HepG2 (cell line): ENCODE data around the gene CHD2. TPM values are rescaled to one million over a fixed set of nuclear protein-coding genes. Genes with fewer than 3 reads are reported as not detected.
A peak's percentile ranks its signal among the peaks of the same experiment; 100 is the strongest.

Source experiments
- ATAC-seq: fragments of 200-7000 bp; cut with Tn5 transposase; 3 replicates; pipeline ENCODE4 v1.9.1; 2020; ENCODE audit warnings: mild to moderate bottlenecking, moderate library complexity
- BruUV-seq: library from RNA; stranded (reverse); fragments of 400-500 nt; replicated peaks from 2 replicates; lab custom pipeline; 2021; lab: Mats Ljungman, UMichigan
- CTCF ChIA-PET: fragments of 300-600 bp; formaldehyde crosslinking; extraction: SDS; loops from one replicate; lab custom pipeline; 2021; ENCODE audit warnings: low total read pairs, inconsistent platforms, low intra/inter-chr PET ratio; lab: Yijun Ruan, JAX
- POLR2A ChIA-PET: fragments of 350-600 bp; sonication (Branson Sonifier 250); formaldehyde crosslinking; loops from one replicate; lab custom pipeline; 2020; ENCODE audit warnings: antibody characterized with exemption, inconsistent platforms; lab: Yijun Ruan, JAX
- DNase-seq: peaks from one replicate; pipeline ENCODE4 v3.0.0-alpha.2; 2015; ENCODE audit warnings: low spot score
- FAIRE-seq: peaks from 3 replicates; lab custom pipeline; 2011; peaks lifted over from hg19 to GRCh38; lab: Jason Lieb, UNC
- H2AFZ ChIP-seq: one replicate; pipeline ENCODE4 v1.6.1; 2011; ENCODE audit warnings: low read length, inconsistent platforms
- H3K27ac ChIP-seq: fragments of 300-600 bp; 3 replicates; pipeline ENCODE4 v1.8.0; 2011; ENCODE audit warnings: mixed run types, mild to moderate bottlenecking, mixed read lengths, low read length, inconsistent platforms; ENCODE audit not compliant: insufficient read depth; ENCODE audit errors: extremely low read length
- H3K27me3 ChIP-seq, 2 experiments: fragments of 200-600 bp in 1 of 2; 2 replicates in 1 of 2; 3 replicates in 1 of 2; pipeline versions ENCODE4 v1.6.0 to v1.8.0; 2011; ENCODE audit warnings: low read length in 2 of 2, mild to moderate bottlenecking in 2 of 2, moderate library complexity in 2 of 2, inconsistent platforms in 1 of 2; ENCODE audit not compliant: insufficient read depth in 2 of 2, control insufficient read depth in 1 of 2
- H3K36me3 ChIP-seq, 2 experiments: fragments of 200-600 bp in 1 of 2; replicated peaks in 1 of 2; 2 replicates in 1 of 2; 3 replicates in 1 of 2; pipeline versions ENCODE4 v1.5.1 to v1.8.0; 2011; ENCODE audit warnings: low read length in 2 of 2, inconsistent platforms in 1 of 2; ENCODE audit not compliant: insufficient read depth in 2 of 2, control insufficient read depth in 1 of 2
- H3K4me1 ChIP-seq: 2 replicates; pipeline ENCODE4 v1.5.1; 2012; ENCODE audit warnings: low read length, inconsistent platforms; ENCODE audit not compliant: insufficient read depth
- H3K4me2 ChIP-seq: 2 replicates; pipeline ENCODE4 v1.6.0; 2011; ENCODE audit warnings: low read depth, low read length, inconsistent platforms
- H3K4me3 ChIP-seq, 3 experiments: fragments of 200-600 bp in 1 of 3; sonication (generic), shearing (Covaris generic) in 1 of 3; replicated peaks in 1 of 3; 2 replicates each; pipeline ENCODE4 v1.5.1; 2011 to 2016; ENCODE audit warnings: low read length in 3 of 3, inconsistent platforms in 2 of 3, low read depth in 2 of 3, mild to moderate bottlenecking in 2 of 3, control low read depth in 1 of 3, mixed read lengths in 1 of 3; ENCODE audit not compliant: insufficient read depth in 1 of 3
- H3K79me2 ChIP-seq: one replicate; pipeline ENCODE4 v1.6.1; 2011; ENCODE audit warnings: low read length, inconsistent platforms; ENCODE audit not compliant: insufficient read depth
- H3K9ac ChIP-seq: 2 replicates; pipeline ENCODE4 v1.6.0; 2011; ENCODE audit warnings: mild to moderate bottlenecking, low read depth, low read length, inconsistent platforms; ENCODE audit not compliant: insufficient read depth
- H3K9me3 ChIP-seq: 2 replicates; pipeline ENCODE4 v1.5.1; 2012; ENCODE audit warnings: mild to moderate bottlenecking, low read length
- H4K20me1 ChIP-seq: 2 replicates; pipeline ENCODE4 v1.6.0; 2011; ENCODE audit warnings: inconsistent platforms, mild to moderate bottlenecking, low read length, moderate library complexity; ENCODE audit not compliant: insufficient read depth
- CEBPG ChIP-seq: IDR thresholded peaks from 2 replicates; pipeline ENCODE4 v1.6.1; 2016
- EP300 ChIP-seq, 3 experiments: sonication (generic) in 1 of 3; formaldehyde crosslinking in 1 of 3; IDR thresholded peaks; 2 replicates each; pipeline versions ENCODE4 v1.5.1 to v1.6.1; 2011 to 2020; ENCODE audit warnings: low read depth in 2 of 3, low read length in 2 of 3, borderline replicate concordance in 1 of 3, improper control_type of control experiment in 1 of 3, mild to moderate bottlenecking in 1 of 3, missing genetic modification reagents in 1 of 3, moderate library complexity in 1 of 3
- GABPA ChIP-seq, 2 experiments: IDR thresholded peaks; 2 replicates each; pipeline ENCODE4 v1.6.1; 2011 to 2016; ENCODE audit warnings: low read depth in 2 of 2, low read length in 1 of 2, missing biosample characterization in 1 of 2, missing genetic modification characterization in 1 of 2
- GATAD2A ChIP-seq: IDR thresholded peaks from 2 replicates; pipeline ENCODE4 v1.6.1; 2016
- KLF11 ChIP-seq: IDR thresholded peaks from 2 replicates; pipeline ENCODE4 v1.6.1; 2016; ENCODE audit warnings: missing compliant biosample characterization
- MEF2D ChIP-seq: sonication (generic); formaldehyde crosslinking; IDR thresholded peaks from 2 replicates; pipeline ENCODE4 v1.5.1; 2020; ENCODE audit warnings: mild to moderate bottlenecking, missing genetic modification reagents
- NCOA2 ChIP-seq: sonication (generic); formaldehyde crosslinking; IDR thresholded peaks from 2 replicates; pipeline ENCODE4 v1.8.0; 2022; ENCODE audit warnings: inconsistent platforms
- NR2F6 ChIP-seq, 2 experiments: IDR thresholded peaks; 2 replicates each; pipeline ENCODE4 v1.6.1; 2016; ENCODE audit warnings: antibody characterized with exemption in 1 of 2, mild to moderate bottlenecking in 1 of 2
- PPARG ChIP-seq: conservative IDR thresholded peaks from 2 replicates; pipeline ENCODE4 v1.6.1; 2016; ENCODE audit warnings: missing biosample characterization, missing genetic modification reagents
- RAD21 ChIP-seq: fragments of 450-650 bp; formaldehyde crosslinking; IDR thresholded peaks from 2 replicates; pipeline ENCODE4 v1.5.0; 2020; ENCODE audit warnings: mild to moderate bottlenecking
- RARA ChIP-seq: IDR thresholded peaks from 2 replicates; pipeline ENCODE4 v1.6.1; 2016; ENCODE audit warnings: missing genetic modification reagents, missing compliant biosample characterization
- RCOR2 ChIP-seq: IDR thresholded peaks from 2 replicates; pipeline ENCODE4 v1.6.1; 2016; ENCODE audit warnings: missing biosample characterization, missing genetic modification reagents
- SNAI1 ChIP-seq: sonication (generic); formaldehyde crosslinking; IDR thresholded peaks from 2 replicates; pipeline ENCODE4 v1.5.0; 2020; ENCODE audit warnings: mild to moderate bottlenecking, missing genetic modification reagents, borderline replicate concordance
- SOX13 ChIP-seq, 3 experiments: fragments of 450-650 bp in 1 of 3; sonication (generic) in 1 of 3; formaldehyde crosslinking in 1 of 3; IDR thresholded peaks in 2 of 3; conservative IDR thresholded peaks in 1 of 3; 2 replicates each; pipeline versions ENCODE4 v1.5.0 to v1.6.1; 2016 to 2020; ENCODE audit warnings: antibody characterized with exemption in 1 of 3, mild to moderate bottlenecking in 1 of 3, missing compliant biosample characterization in 1 of 3, missing genetic modification reagents in 1 of 3, moderate library complexity in 1 of 3
- SOX6 ChIP-seq, 2 experiments: fragments of 450-650 bp in 1 of 2; sonication (generic) in 1 of 2; formaldehyde crosslinking in 1 of 2; IDR thresholded peaks; 2 replicates each; pipeline versions ENCODE4 v1.4.0 to v1.6.1; 2017 to 2020; ENCODE audit warnings: antibody characterized with exemption in 1 of 2, mild to moderate bottlenecking in 1 of 2, missing genetic modification reagents in 1 of 2
- SRSF1 ChIP-seq: fragments of 200-400 bp; formaldehyde crosslinking; optimal IDR thresholded peaks from 2 replicates; pipeline ENCODE3; 2017; ENCODE audit warnings: mild to moderate bottlenecking, low read depth, low read length, moderate library complexity
- ZNF121 ChIP-seq: sonication (generic); formaldehyde crosslinking; IDR thresholded peaks from 2 replicates; pipeline ENCODE4 v1.5.0; 2020; ENCODE audit warnings: mild to moderate bottlenecking, missing genetic modification reagents
- ZNF260 ChIP-seq: sonication (generic); formaldehyde crosslinking; IDR thresholded peaks from 2 replicates; pipeline ENCODE4 v1.4.0; 2020; ENCODE audit warnings: missing genetic modification reagents, low read depth, mild to moderate bottlenecking, borderline replicate concordance
- ZNF317 ChIP-seq: sonication (generic); formaldehyde crosslinking; IDR thresholded peaks from 2 replicates; pipeline ENCODE4 v1.5.0; 2020; ENCODE audit warnings: mild to moderate bottlenecking, missing genetic modification reagents
- ZNF644 ChIP-seq: IDR thresholded peaks from 2 replicates; pipeline ENCODE4 v1.6.1; 2016; ENCODE audit warnings: low read depth
- ZNF883 ChIP-seq: sonication (generic); formaldehyde crosslinking; IDR thresholded peaks from 2 replicates; pipeline ENCODE4 v1.5.1; 2020; ENCODE audit warnings: mild to moderate bottlenecking, missing genetic modification reagents; ENCODE audit errors: not compliant biosample characterization
- WGBS: methylation state at CpG from one replicate; pipeline ENCODE4 v1.1.6; 2017; ENCODE audit warnings: low lambda C conversion rate; 5-methylcytosine and 5-hydroxymethylcytosine counted together
- in situ Hi-C: cut with HindIII; loops from 2 replicates; pipeline ENCODE4 v1.10.0; 2017; ENCODE audit warnings: low pct_unique_long_range_greater_than_20kb; ENCODE audit not compliant: extremely low pct_ligation_motif_present
- intact Hi-C: fragments of 100-400 bp; cut with micrococcal nuclease; formaldehyde crosslinking; loops from one replicate; pipeline ENCODE4 v1.10.0; 2022; ENCODE audit not compliant: unreplicated experiment
- polyA plus RNA-seq, 8 experiments: library from polyadenylated mRNA; depleted of rRNA in 3 of 8; stranded (reverse) in 7 of 8; unstranded in 1 of 8; fragments of >200 nt; fragmentation: Illumina TruSeq in 4 of 8; extraction: Trizol in 4 of 8; gene quantifications; 2 replicates each; pipeline versions ENCODE4 v1.2.1 to v1.2.3, GENCODE V29; 2011 to 2016; ENCODE audit warnings: low read depth in 4 of 8, missing spikeins in 1 of 8, mixed read lengths in 1 of 8; ENCODE audit not compliant: insufficient read depth in 1 of 8
- total RNA-seq, 5 experiments: library from RNA; depleted of rRNA; stranded (reverse); fragments of >200 nt; fragmentation: Illumina TruSeq; extraction: Trizol; gene quantifications; 2 replicates each; pipeline ENCODE4 v1.2.3, GENCODE V29; 2016; ENCODE audit warnings: low read depth in 1 of 5
- TF ChIP-seq, protein P1 (sequence below): sonication (generic); formaldehyde crosslinking; conservative IDR thresholded peaks from 2 replicates; pipeline ENCODE4 v1.4.0; 2020; ENCODE audit warnings: mild to moderate bottlenecking, missing genetic modification reagents, moderate library complexity

The CHD2 gene
- total and polyA plus RNA-seq, 2 of the 13 experiments (the other 11 are each of a cell fraction or from before 2014, with no cell fraction given), result 54.0 to 54.1 TPM

DNA sequence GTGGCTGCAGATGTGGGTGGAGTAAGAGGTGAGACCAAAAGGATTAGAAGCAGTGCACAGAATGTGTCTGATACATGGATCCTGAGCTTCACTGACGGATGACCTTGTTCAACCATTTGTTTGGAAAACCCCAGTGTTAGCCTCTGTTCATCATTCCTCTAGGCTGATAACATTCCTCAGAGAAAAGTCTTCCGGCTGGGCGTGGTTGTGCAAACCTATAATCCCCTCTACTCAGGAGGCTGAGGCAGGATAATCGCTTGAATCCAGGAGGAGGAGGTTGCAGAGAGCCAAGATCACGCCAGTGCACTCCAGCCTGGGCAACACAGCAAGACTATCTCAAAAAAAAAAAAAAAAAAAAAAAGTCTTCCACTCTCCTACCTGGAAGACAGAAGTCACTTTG is 23.1 kb upstream of the CHD2 start:
- Histone ChIP-seq H4K20me1 (no peaks in the 10 kb centered on the region), H3K9ac (no peak overlapping the region), H3K27me3 (no peaks in the 10 kb centered on the region), H2AFZ (no peak overlapping the region), H3K36me3 (no peaks in the 10 kb centered on the region), H3K4me2 (peak overlapping the region; percentile 49), H3K27ac (no peak overlapping the region), H3K79me2 (peaks cover 7% of the 10 kb centered on the region), H3K4me3 (0 out of 6 replicates have a peak overlapping the region, but pooled peaks of 1 of the 3 experiments have one; percentile 0), H3K9me3 (no peaks in the 10 kb centered on the region), H3K4me1 (peaks cover 56% of the 10 kb centered on the region)
- WGBS, result 5% methylated on average over 5 of the region's 5 CpGs
- CTCF ChIA-PET, result no interaction called here
- POLR2A ChIA-PET, result interaction anchor here (0.6 to 2.9 kb wide), 6 partner anchors 10 to 69 kb away, joined by 3 to 25 read pairs (median 4); no protein-coding TSS in a partner anchor
- intact Hi-C loops, result loop anchor here (1.0 kb wide), 1 partner anchor 8 kb away; no protein-coding TSS in a partner anchor
- peak; percentile 75 for DNase-seq
- ATAC-seq, result peak; percentile 71
- FAIRE-seq, result peak; percentile 67
- in situ Hi-C loops, result no loop called here
- BruUV-seq, result no TSS peak
- TF ChIP-seq, protein P1, sequence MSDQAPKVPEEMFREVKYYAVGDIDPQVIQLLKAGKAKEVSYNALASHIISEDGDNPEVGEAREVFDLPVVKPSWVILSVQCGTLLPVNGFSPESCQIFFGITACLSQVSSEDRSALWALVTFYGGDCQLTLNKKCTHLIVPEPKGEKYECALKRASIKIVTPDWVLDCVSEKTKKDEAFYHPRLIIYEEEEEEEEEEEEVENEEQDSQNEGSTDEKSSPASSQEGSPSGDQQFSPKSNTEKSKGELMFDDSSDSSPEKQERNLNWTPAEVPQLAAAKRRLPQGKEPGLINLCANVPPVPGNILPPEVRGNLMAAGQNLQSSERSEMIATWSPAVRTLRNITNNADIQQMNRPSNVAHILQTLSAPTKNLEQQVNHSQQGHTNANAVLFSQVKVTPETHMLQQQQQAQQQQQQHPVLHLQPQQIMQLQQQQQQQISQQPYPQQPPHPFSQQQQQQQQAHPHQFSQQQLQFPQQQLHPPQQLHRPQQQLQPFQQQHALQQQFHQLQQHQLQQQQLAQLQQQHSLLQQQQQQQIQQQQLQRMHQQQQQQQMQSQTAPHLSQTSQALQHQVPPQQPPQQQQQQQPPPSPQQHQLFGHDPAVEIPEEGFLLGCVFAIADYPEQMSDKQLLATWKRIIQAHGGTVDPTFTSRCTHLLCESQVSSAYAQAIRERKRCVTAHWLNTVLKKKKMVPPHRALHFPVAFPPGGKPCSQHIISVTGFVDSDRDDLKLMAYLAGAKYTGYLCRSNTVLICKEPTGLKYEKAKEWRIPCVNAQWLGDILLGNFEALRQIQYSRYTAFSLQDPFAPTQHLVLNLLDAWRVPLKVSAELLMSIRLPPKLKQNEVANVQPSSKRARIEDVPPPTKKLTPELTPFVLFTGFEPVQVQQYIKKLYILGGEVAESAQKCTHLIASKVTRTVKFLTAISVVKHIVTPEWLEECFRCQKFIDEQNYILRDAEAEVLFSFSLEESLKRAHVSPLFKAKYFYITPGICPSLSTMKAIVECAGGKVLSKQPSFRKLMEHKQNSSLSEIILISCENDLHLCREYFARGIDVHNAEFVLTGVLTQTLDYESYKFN (CRISPR knock-in tag), result 0 out of 2 replicates have a peak, but pooled peaks have one; percentile 27
- TF ChIP-seq ZNF121 (CRISPR knock-in tag) (peak; percentile 90), GABPA (IDR thresholded peaks at IDR 0.05; ENCODE audit: low read depth, low read length) (no peak), GABPA (CRISPR knock-in tag; IDR thresholded peaks at IDR 0.05; ENCODE audit: low read depth) (no peak), NCOA2 (peak; percentile 13; the same call in 1 of the 2 replicates), EP300 (IDR thresholded peaks at IDR 0.05; ENCODE audit: low read depth in 2 of 2, low read length in 2 of 2) (peak in 1 of 2 experiments; percentile 15; a peak in 1 of 4 replicates), EP300 (CRISPR knock-in tag; IDR thresholded peaks at IDR 0.05; ENCODE audit: borderline replicate concordance) (no peak), SNAI1 (CRISPR knock-in tag) (no peak), NR2F6 (IDR thresholded peaks at IDR 0.05) (no peak), NR2F6 (CRISPR knock-in tag; IDR thresholded peaks at IDR 0.05) (peak; percentile 25; the same call in 1 of the 2 replicates), CEBPG (CRISPR knock-in tag) (0 out of 2 replicates have a peak, but pooled peaks have one; percentile 40), RAD21 (CRISPR knock-in tag) (no peak), ZNF317 (peak; percentile 73), RARA (CRISPR knock-in tag) (0 out of 2 replicates have a peak, but pooled peaks have one; percentile 15), KLF11 (CRISPR knock-in tag) (no peak), ZNF260 (CRISPR knock-in tag) (no peak), MEF2D (CRISPR knock-in tag) (0 out of 2 replicates have a peak, but pooled peaks have one; percentile 15), RCOR2 (CRISPR knock-in tag) (0 out of 2 replicates have a peak, but pooled peaks have one; percentile 28), SOX13 (IDR thresholded peaks at IDR 0.05) (no peak), SOX13 (CRISPR knock-in tag; conservative IDR thresholded peaks at IDR 0.05 in 1 of 2, IDR thresholded peaks at IDR 0.05 in 1 of 2) (peak in 1 of 2 experiments; percentile 62; a peak in 1 of 4 replicates), GATAD2A (CRISPR knock-in tag) (0 out of 2 replicates have a peak, but pooled peaks have one; percentile 16), SRSF1 (no peak), SOX6 (IDR thresholded peaks at IDR 0.05) (no peak), SOX6 (CRISPR knock-in tag; IDR thresholded peaks at IDR 0.05) (peak; percentile 30; the same call in 1 of the 2 replicates), ZNF883 (no peak), PPARG (0 out of 2 replicates have a peak, but pooled peaks have one; percentile 11), ZNF644 (CRISPR knock-in tag) (0 out of 2 replicates have a peak, but pooled peaks have one; percentile 51)
